Measurements from ENCODE around the gene PIK3AP1. TPM values are rescaled to one million over a fixed set of nuclear protein-coding genes. Genes with fewer than 3 reads are reported as not detected.

Gene PIK3AP1
- total and polyA plus RNA-seq, 2 of the 8 experiments (the other 6 are each of a cell fraction or from before 2014, with no cell fraction given): 1.9 to 4.5 TPM

- FAIRE-seq: no peak
- H3K27me3 ChIP-seq (replicated peaks in 1 of 4; ENCODE audit: control insufficient read depth in 3 of 4, extremely low read depth in 1 of 4, insufficient read depth in 3 of 4, low read length in 3 of 4): no peaks in the 10 kb centered on the region
Observed at GRCh38 chr10:96588616-96589419, 131.5 kb downstream of the PIK3AP1 start.

More at GRCh38 chr10:96588616-96589419, 131.5 kb downstream of the PIK3AP1 start:
- H4K20me1 ChIP-seq (replicated peaks in 1 of 2; ENCODE audit: control insufficient read depth in 1 of 2, insufficient read depth in 2 of 2, low read length in 2 of 2): peaks cover 3 to 4% of the 10 kb centered on the region in 2 experiments
- H2AFZ ChIP-seq (ENCODE audit: low read length): no peak overlapping the region
- no peak overlapping the region for H2BK12ac ChIP-seq (ENCODE audit: low read depth, low read length)
- TF ChIP-seq SIRT6 (IDR thresholded peaks at IDR 0.05; ENCODE audit: low read length): no peak
- H3K36me3 ChIP-seq (ENCODE audit: control insufficient read depth in 2 of 4, insufficient read depth in 4 of 4, low read length in 3 of 4): no peaks in the 10 kb centered on the region
- H2BK15ac ChIP-seq (ENCODE audit: low read length): no peak overlapping the region
- no peak overlapping the region for H3K14ac ChIP-seq (ENCODE audit: insufficient read length)
- WGBS, 2 experiments (ENCODE audit: extremely low coverage in 1 of 2, insufficient coverage in 1 of 2, insufficient read length in 1 of 2, insufficient replicate concordance in 2 of 2, low coverage in 1 of 2, low lambda C conversion rate in 2 of 2, missing lambda C conversion rate in 1 of 2): 90 to 100% methylated on average over 1 to 5 of the region's 5 CpGs
- CTCF ChIA-PET (ENCODE audit: partially characterized antibody): no interaction called here
- no peak overlapping the region for H2BK20ac ChIP-seq (ENCODE audit: low read length)
- no peak overlapping the region for H3K9ac ChIP-seq (replicated peaks in 1 of 4; ENCODE audit: extremely low read depth in 1 of 4, low read depth in 3 of 4, low read length in 3 of 4)
- H3K79me2 ChIP-seq (ENCODE audit: control insufficient read depth in 1 of 2, insufficient read depth in 2 of 2, low read length in 2 of 2): peaks cover 11 to 27% of the 10 kb centered on the region in 2 experiments
- no peak overlapping the region; a peak in 1 of 4 replicates for H3K4me2 ChIP-seq (ENCODE audit: insufficient read depth in 1 of 2, low read depth in 2 of 2, low read length in 2 of 2)
- H3K79me1 ChIP-seq (ENCODE audit: low read depth, low read length): no peaks in the 10 kb centered on the region
- H3K23me2 ChIP-seq (ENCODE audit: low read depth, low read length): peaks cover 4% of the 10 kb centered on the region
- no peak overlapping the region for H3K27ac ChIP-seq (ENCODE audit: low read depth, low read length)
- DNase-seq (ENCODE audit: low read depth in 1 of 2, low spot score in 2 of 2): no peak
- no peak overlapping the region for H3K18ac ChIP-seq (ENCODE audit: extremely low read depth, low read length)
- no peak overlapping the region for H4K8ac ChIP-seq (ENCODE audit: extremely low read depth, insufficient read depth, low read length)
- H4K91ac ChIP-seq (replicated peaks; ENCODE audit: insufficient read length, low read length): no peak overlapping the region
- H3K4me3 ChIP-seq (ENCODE audit: extremely low read depth in 1 of 4, insufficient read depth in 2 of 4, low read depth in 3 of 4, low read length in 4 of 4): no peak overlapping the region
- no peak overlapping the region for H3K23ac ChIP-seq (ENCODE audit: insufficient read length)
- no peak overlapping the region for H3K4ac ChIP-seq (replicated peaks; ENCODE audit: insufficient read length, low read depth, low read length)
- H3K56ac ChIP-seq (replicated peaks; ENCODE audit: insufficient read length, low read depth, low read length): no peak overlapping the region
- no peak overlapping the region for H4K5ac ChIP-seq (ENCODE audit: insufficient read length, low read depth, low read length)
- H3K9me3 ChIP-seq (ENCODE audit: insufficient read depth in 2 of 2, low read depth in 1 of 2, low read length in 1 of 2): no peaks in the 10 kb centered on the region
- peaks cover 0 to 10% (median 2%) of the 10 kb centered on the region in 4 experiments; a peak in 3 of 7 replicates for H3K4me1 ChIP-seq (replicated peaks in 1 of 4; ENCODE audit: control insufficient read depth in 3 of 4, insufficient read depth in 4 of 4, low read length in 3 of 4)
- no peak overlapping the region for H2BK5ac ChIP-seq (ENCODE audit: low read depth, low read length)
- H2BK120ac ChIP-seq (replicated peaks; ENCODE audit: low read depth, low read length): no peak overlapping the region
- H2AK5ac ChIP-seq (ENCODE audit: low read depth, low read length): no peak overlapping the region
- POLR2A ChIA-PET (ENCODE audit: partially characterized antibody): no interaction called here

All from H1 (cell line).